DOHH2 (cell line): Measurements from ENCODE around the gene TRAF2.

Source experiments
- H3F3A ChIP-seq: fragments of 200-600 bp; sonication (generic), shearing (Covaris generic); 2 replicates; pipeline ENCODE4 v1.6.0; 2016; ENCODE audit warnings: antibody characterized with exemption, mild to moderate bottlenecking; ENCODE audit not compliant: control insufficient read depth, insufficient read depth
- H3K27ac ChIP-seq: fragments of 200-600 bp; sonication (generic); 2 replicates; pipeline ENCODE4 v1.5.1; 2014; ENCODE audit warnings: low read depth, mild to moderate bottlenecking, low read length, moderate library complexity
- H3K27me3 ChIP-seq: fragments of 200-600 bp; sonication (generic); 2 replicates; pipeline ENCODE4 v1.6.1; 2014; ENCODE audit warnings: mild to moderate bottlenecking, low read length, mixed read lengths; ENCODE audit not compliant: control insufficient read depth
- H3K36me3 ChIP-seq: fragments of 200-600 bp; sonication (generic); 2 replicates; pipeline ENCODE4 v1.6.1; 2014; ENCODE audit warnings: mild to moderate bottlenecking, low read length, moderate library complexity, mixed read lengths; ENCODE audit not compliant: control insufficient read depth
- H3K4me1 ChIP-seq: fragments of 200-600 bp; sonication (generic); 2 replicates; pipeline ENCODE4 v1.6.1; 2014; ENCODE audit warnings: mild to moderate bottlenecking, low read length, mixed read lengths; ENCODE audit not compliant: control insufficient read depth
- H3K4me2 ChIP-seq: fragments of 200-600 bp; sonication (generic); 2 replicates; pipeline ENCODE4 v1.6.0; 2014; ENCODE audit warnings: mild to moderate bottlenecking, low read length, moderate library complexity
- H3K4me3 ChIP-seq: fragments of 200-600 bp; sonication (generic); 2 replicates; pipeline ENCODE4 v1.5.1; 2014; ENCODE audit warnings: mild to moderate bottlenecking, low read length, mixed read lengths
- H3K79me2 ChIP-seq: fragments of 200-600 bp; sonication (generic); 2 replicates; pipeline ENCODE4 v1.6.1; 2014; ENCODE audit warnings: mild to moderate bottlenecking, low read length, mixed read lengths; ENCODE audit not compliant: control insufficient read depth
- H3K9me2 ChIP-seq: fragments of 200-600 bp; sonication (generic); replicated peaks from 2 replicates; pipeline ENCODE4 v1.6.1; 2014; ENCODE audit warnings: mild to moderate bottlenecking, low read length, mixed read lengths; ENCODE audit not compliant: control insufficient read depth
- H3K9me3 ChIP-seq: fragments of 200-600 bp; sonication (generic); 2 replicates; pipeline ENCODE4 v1.6.1; 2014; ENCODE audit warnings: antibody characterized with exemption, low read length, mixed read lengths; ENCODE audit not compliant: control insufficient read depth, insufficient read depth
- H4K20me1 ChIP-seq: fragments of 200-600 bp; sonication (generic); 2 replicates; pipeline ENCODE4 v1.6.0; 2014; ENCODE audit warnings: low read depth, mild to moderate bottlenecking, antibody characterized with exemption, low read length, moderate library complexity; ENCODE audit not compliant: control insufficient read depth, insufficient read depth
- EZH2phosphoT487 ChIP-seq: fragments of 200-600 bp; sonication (generic); IDR thresholded peaks from 2 replicates; pipeline ENCODE4 v1.6.1; 2017; ENCODE audit warnings: borderline replicate concordance, mild to moderate bottlenecking, antibody characterized with exemption, low read length, moderate library complexity, mixed read lengths
- TF ChIP-seq, protein P1 (sequence below): fragments of 200-600 bp; sonication (generic); IDR thresholded peaks from one replicate; pipeline ENCODE4 v1.5.1; 2014; ENCODE audit warnings: antibody characterized with exemption, mild to moderate bottlenecking, low read depth, low read length; ENCODE audit not compliant: poor library complexity, severe bottlenecking

The TRAF2 gene

GRCh38 chr9:136961279-136962065 is 75.2 kb downstream of the TRAF2 start:
- Histone ChIP-seq H3F3A (no peaks in the 10 kb centered on the region), H3K79me2 (no peaks in the 10 kb centered on the region), H3K4me1 (peaks cover 14% of the 10 kb centered on the region), H4K20me1 (no peaks in the 10 kb centered on the region), H3K4me3 (no peak overlapping the region), H3K36me3 (no peaks in the 10 kb centered on the region), H3K27ac (no peak overlapping the region), H3K9me3 (no peaks in the 10 kb centered on the region), H3K4me2 (no peak overlapping the region), H3K27me3 (no peaks in the 10 kb centered on the region), H3K9me2 (no peaks in the 10 kb centered on the region)
- TF ChIP-seq EZH2phosphoT487, result no peak
- TF ChIP-seq, protein P1, sequence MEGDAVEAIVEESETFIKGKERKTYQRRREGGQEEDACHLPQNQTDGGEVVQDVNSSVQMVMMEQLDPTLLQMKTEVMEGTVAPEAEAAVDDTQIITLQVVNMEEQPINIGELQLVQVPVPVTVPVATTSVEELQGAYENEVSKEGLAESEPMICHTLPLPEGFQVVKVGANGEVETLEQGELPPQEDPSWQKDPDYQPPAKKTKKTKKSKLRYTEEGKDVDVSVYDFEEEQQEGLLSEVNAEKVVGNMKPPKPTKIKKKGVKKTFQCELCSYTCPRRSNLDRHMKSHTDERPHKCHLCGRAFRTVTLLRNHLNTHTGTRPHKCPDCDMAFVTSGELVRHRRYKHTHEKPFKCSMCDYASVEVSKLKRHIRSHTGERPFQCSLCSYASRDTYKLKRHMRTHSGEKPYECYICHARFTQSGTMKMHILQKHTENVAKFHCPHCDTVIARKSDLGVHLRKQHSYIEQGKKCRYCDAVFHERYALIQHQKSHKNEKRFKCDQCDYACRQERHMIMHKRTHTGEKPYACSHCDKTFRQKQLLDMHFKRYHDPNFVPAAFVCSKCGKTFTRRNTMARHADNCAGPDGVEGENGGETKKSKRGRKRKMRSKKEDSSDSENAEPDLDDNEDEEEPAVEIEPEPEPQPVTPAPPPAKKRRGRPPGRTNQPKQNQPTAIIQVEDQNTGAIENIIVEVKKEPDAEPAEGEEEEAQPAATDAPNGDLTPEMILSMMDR, result no peak

- Histone ChIP-seq H4K20me1 (no peaks in the 10 kb centered on the region), H3K36me3 (no peaks in the 10 kb centered on the region), H3K4me3 (no peak overlapping the region), H3K27me3 (no peaks in the 10 kb centered on the region), H3K9me3 (no peaks in the 10 kb centered on the region), H3K79me2 (no peaks in the 10 kb centered on the region), H3K27ac (no peak overlapping the region), H3K9me2 (no peaks in the 10 kb centered on the region), H3F3A (no peaks in the 10 kb centered on the region), H3K4me1 (peaks cover 14% of the 10 kb centered on the region), H3K4me2 (no peak overlapping the region)
- TF ChIP-seq, protein P1, result no peak
- TF ChIP-seq EZH2phosphoT487, result no peak
Observed at GRCh38 chr9:136962163-136962562, 75.8 kb downstream of the TRAF2 start.

GRCh38 chr9:136962701-136963248 is 76.5 kb downstream of the TRAF2 start:
- H3K9me3 ChIP-seq, result no peaks in the 10 kb centered on the region
- no peaks in the 10 kb centered on the region for H3K27me3 ChIP-seq
- no peaks in the 10 kb centered on the region for H4K20me1 ChIP-seq
- H3K4me3 ChIP-seq, result no peak overlapping the region
- H3K36me3 ChIP-seq, result no peaks in the 10 kb centered on the region
- H3K4me2 ChIP-seq, result no peak overlapping the region
- no peaks in the 10 kb centered on the region for H3K9me2 ChIP-seq
- H3K4me1 ChIP-seq, result peaks cover 14% of the 10 kb centered on the region
- no peak for TF ChIP-seq EZH2phosphoT487
- TF ChIP-seq, protein P1, result no peak
- no peak overlapping the region for H3K27ac ChIP-seq
- no peaks in the 10 kb centered on the region for H3F3A ChIP-seq
- H3K79me2 ChIP-seq, result no peaks in the 10 kb centered on the region
